ENCODE data around the gene CMTM5. TPM values are rescaled to one million over a fixed set of nuclear protein-coding genes. Genes with fewer than 3 reads are reported as not detected.

CMTM5 gene
- total RNA-seq, 4 donors from 2014 or later, result 0.64 to 1.1 TPM; not detected in 2

DNA sequence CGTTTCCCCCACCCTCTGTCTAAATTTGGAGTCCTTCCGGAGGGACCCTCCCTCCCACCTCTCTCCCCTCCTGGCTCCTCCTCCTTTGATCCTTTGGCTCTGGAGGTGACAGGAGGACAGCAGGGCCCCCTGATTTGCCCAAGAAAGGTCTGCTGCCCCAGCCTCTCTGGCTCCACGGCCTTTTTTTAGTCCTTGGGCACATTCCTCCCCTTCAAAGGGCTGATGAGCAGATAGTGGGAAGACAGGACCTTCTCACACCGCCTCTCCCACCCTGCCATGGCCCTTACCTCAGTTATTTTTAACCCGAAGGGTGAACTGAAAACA is 31.4 kb downstream of the CMTM5 start:
- H3K27ac ChIP-seq, result no peak overlapping the region
- H3K9me3 ChIP-seq, result no peaks in the 10 kb centered on the region
- H3K4me3 ChIP-seq, result no peak overlapping the region
- WGBS, 2 donors (ENCODE audit: low coverage in 1 of 2), result 50 to 55% methylated on average over 2 to 5 of the region's 5 CpGs
- TF ChIP-seq POLR2AphosphoS5 (IDR thresholded peaks at IDR 0.05), result no peak
- no peak for TF ChIP-seq EP300 (IDR thresholded peaks at IDR 0.05; ENCODE audit: low read depth)
- TF ChIP-seq, protein P1, sequence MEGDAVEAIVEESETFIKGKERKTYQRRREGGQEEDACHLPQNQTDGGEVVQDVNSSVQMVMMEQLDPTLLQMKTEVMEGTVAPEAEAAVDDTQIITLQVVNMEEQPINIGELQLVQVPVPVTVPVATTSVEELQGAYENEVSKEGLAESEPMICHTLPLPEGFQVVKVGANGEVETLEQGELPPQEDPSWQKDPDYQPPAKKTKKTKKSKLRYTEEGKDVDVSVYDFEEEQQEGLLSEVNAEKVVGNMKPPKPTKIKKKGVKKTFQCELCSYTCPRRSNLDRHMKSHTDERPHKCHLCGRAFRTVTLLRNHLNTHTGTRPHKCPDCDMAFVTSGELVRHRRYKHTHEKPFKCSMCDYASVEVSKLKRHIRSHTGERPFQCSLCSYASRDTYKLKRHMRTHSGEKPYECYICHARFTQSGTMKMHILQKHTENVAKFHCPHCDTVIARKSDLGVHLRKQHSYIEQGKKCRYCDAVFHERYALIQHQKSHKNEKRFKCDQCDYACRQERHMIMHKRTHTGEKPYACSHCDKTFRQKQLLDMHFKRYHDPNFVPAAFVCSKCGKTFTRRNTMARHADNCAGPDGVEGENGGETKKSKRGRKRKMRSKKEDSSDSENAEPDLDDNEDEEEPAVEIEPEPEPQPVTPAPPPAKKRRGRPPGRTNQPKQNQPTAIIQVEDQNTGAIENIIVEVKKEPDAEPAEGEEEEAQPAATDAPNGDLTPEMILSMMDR (IDR thresholded peaks at IDR 0.05), result no peak
- TF ChIP-seq POLR2A (IDR thresholded peaks at IDR 0.05), result no peak
- intact Hi-C loops (cut with DNase I; ENCODE audit: low total_unique reads) (no loop called here), in situ Hi-C loops (cut with MboI; ENCODE audit: low pct_ligation_motif_present in 1 of 4, low pct_unique_long_range_greater_than_20kb in 1 of 4, low sequenced_read_pairs in 3 of 4) (no loop called here)
- H3K4me1 ChIP-seq, result no peaks in the 10 kb centered on the region
- DNase-seq, result no peak
- no peaks in the 10 kb centered on the region for H3K27me3 ChIP-seq
- H3K36me3 ChIP-seq, result no peaks in the 10 kb centered on the region

DNA sequence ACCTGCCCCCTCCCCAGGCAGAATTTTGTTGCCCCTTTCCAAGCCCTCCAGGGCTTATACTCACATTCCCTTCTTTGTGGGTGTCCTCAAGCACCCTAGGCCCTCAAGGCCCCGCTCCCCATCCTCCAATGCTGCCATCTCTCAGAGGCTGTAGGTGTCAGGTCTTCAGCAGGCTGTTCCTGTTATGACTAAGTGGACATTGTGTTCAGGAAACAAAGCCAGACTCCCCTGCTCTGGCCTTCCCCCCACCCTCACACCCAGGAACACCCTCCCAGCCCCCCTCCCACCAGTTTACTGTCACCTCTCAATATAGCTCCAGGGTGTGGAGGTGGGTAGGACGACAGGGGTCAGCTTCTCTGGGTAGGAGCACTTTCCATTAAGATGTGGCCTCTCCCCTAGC is 32.6 kb downstream of the CMTM5 start:
- no peaks in the 10 kb centered on the region for H3K36me3 ChIP-seq
- 72% methylated on average over 2 of the region's 2 CpGs; no CpG with 5 or more reads in 1 of the 2 donors for WGBS, 2 donors (ENCODE audit: low coverage in 1 of 2)
- H3K27ac ChIP-seq, result no peak overlapping the region
- in situ Hi-C loops (cut with MboI; ENCODE audit: low pct_ligation_motif_present in 1 of 4, low pct_unique_long_range_greater_than_20kb in 1 of 4, low sequenced_read_pairs in 3 of 4), result no loop called here
- H3K4me1 ChIP-seq, result no peaks in the 10 kb centered on the region
- TF ChIP-seq, protein P1 (IDR thresholded peaks at IDR 0.05), result no peak
- no peak for TF ChIP-seq EP300 (IDR thresholded peaks at IDR 0.05; ENCODE audit: low read depth)
- no peak for TF ChIP-seq POLR2A (IDR thresholded peaks at IDR 0.05)
- no peak for TF ChIP-seq POLR2AphosphoS5 (IDR thresholded peaks at IDR 0.05)
- H3K4me3 ChIP-seq, result no peak overlapping the region
- DNase-seq, result no peak
- H3K27me3 ChIP-seq, result no peaks in the 10 kb centered on the region
- intact Hi-C loops (cut with DNase I; ENCODE audit: low total_unique reads), result no loop called here
- no peaks in the 10 kb centered on the region for H3K9me3 ChIP-seq

DNA sequence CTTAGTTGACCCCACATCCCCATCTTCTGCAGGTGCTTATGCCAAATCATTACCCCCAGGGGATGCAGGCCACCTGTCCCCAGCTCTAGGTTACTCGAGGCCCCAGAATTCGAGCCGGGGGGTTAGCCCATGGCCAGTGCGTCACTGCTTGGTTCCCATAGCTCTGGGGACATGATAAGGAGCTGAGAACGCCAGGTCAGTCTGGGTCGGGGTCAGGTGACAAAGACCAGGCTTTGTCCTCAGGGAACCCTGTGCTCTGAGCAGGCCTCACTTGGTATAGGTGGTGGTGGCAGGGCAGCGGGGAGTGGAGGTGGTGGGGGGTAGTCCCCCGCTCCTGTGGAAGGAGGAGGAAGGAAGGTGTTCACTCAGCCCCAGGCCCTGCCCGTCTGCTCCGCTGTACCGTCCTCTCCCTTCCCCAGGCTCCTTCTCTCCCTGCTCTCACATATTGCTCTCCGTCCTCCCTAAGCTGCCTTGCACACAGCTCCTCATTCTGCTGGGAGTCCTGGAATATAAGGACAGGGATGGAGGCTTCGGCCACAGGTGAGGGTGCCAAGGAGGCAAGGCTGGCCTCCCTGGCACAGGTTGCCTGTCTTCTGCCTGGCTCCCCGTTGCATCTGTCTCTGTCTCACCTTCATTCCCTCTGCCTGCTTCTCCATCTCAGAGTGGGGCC is 33.3 kb downstream of the CMTM5 start:
- Histone ChIP-seq H3K4me3 (no peak overlapping the region), H3K9me3 (no peaks in the 10 kb centered on the region), H3K36me3 (no peaks in the 10 kb centered on the region), H3K27ac (no peak overlapping the region), H3K4me1 (no peaks in the 10 kb centered on the region), H3K27me3 (no peaks in the 10 kb centered on the region)
- TF ChIP-seq POLR2A (IDR thresholded peaks at IDR 0.05) (no peak), EP300 (IDR thresholded peaks at IDR 0.05; ENCODE audit: low read depth) (no peak), POLR2AphosphoS5 (IDR thresholded peaks at IDR 0.05) (no peak)
- TF ChIP-seq, protein P1 (IDR thresholded peaks at IDR 0.05), result no peak
- 78 to 100% methylated on average over 1 to 14 of the region's 14 CpGs for WGBS, 2 donors (ENCODE audit: low coverage in 1 of 2)
- DNase-seq, result no peak
- intact Hi-C loops (cut with DNase I; ENCODE audit: low total_unique reads) (no loop called here), in situ Hi-C loops (cut with MboI; ENCODE audit: low pct_ligation_motif_present in 1 of 4, low pct_unique_long_range_greater_than_20kb in 1 of 4, low sequenced_read_pairs in 3 of 4) (no loop called here)

DNA sequence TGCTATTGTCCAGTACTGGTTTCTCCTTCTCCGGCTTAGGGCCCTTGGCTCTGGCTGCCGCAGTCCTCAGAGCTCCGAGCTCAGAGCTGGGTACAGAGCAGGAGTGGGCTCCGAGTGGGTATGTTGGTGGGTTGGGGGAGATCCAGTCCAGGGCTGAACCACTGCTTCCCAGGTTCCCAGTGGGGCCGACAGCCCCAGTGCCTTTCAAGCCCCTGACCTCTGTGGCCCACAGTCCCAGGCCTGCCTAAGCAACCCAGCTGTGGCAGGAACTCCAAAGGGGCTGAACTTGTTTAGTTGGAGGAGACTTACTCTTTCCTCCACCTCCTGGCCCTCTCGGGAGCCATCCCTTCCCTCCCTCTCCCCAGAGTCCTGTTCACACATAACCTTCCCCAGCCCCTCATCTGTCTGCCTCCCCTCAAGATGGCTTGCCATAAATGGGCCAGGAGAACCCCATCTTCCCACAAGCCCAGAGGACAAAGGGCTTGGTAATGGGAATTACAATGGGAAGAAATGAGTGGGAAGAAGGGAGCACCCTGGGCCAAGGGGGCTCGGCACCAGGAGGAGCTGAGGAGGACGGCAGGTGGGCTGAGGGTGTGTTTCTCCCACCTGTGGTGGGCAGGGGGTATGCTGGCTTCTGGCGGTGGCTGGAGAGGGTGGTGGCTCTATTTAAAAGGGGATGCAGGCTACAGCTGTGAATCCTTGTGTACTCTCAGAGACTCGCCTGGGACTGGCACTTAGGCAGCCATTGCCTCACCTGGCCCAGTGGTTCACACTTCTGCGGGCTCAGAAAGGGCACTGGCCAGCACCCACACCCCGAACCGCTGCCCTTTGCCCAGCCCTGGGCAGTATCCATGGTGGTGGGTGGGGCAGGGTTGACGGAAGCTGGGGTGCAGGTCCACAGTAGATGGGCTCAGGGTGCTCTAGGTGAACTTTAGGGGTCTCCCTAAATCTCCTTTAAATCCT is 35.0 kb downstream of the CMTM5 start:
- in situ Hi-C loops (cut with MboI; ENCODE audit: low pct_ligation_motif_present in 1 of 4, low pct_unique_long_range_greater_than_20kb in 1 of 4, low sequenced_read_pairs in 3 of 4) (no loop called here), intact Hi-C loops (cut with DNase I; ENCODE audit: low total_unique reads) (no loop called here)
- DNase-seq, result no peak
- Histone ChIP-seq H3K27ac (no peak overlapping the region), H3K36me3 (no peaks in the 10 kb centered on the region), H3K4me1 (no peaks in the 10 kb centered on the region), H3K9me3 (no peaks in the 10 kb centered on the region), H3K4me3 (no peak overlapping the region), H3K27me3 (no peaks in the 10 kb centered on the region)
- TF ChIP-seq POLR2AphosphoS5 (IDR thresholded peaks at IDR 0.05), result no peak
- WGBS, 2 donors (ENCODE audit: low coverage in 1 of 2), result 77% methylated on average over 14 of the region's 14 CpGs; no CpG with 5 or more reads in 1 of the 2 donors

Measured in transverse colon (tissue), 4 donors.